Cerebellar cortex (tissue), 1 donor: ENCODE data around the gene HSF4.
A peak's percentile ranks its signal among the peaks of the same experiment; 100 is the strongest.
"Not testable (repeated sequence)": the region's sequence is repeated elsewhere in the genome, so short reads cannot be mapped to it uniquely, and the experiment has no call there.

Source experiments
- DNase-seq: peaks from one replicate; pipeline ENCODE4 v3.0.0-alpha.2; 2015; ENCODE audit warnings: low spot score

The HSF4 gene

GRCh38 chr16:67164599-67165061 is at the start of gene HSF4:
Gene HSF4, plus strand, starts transcription at chr16:67164745. Its CDS starts 67 bp downstream, at chr16:67164812.
- peak; percentile 66 for DNase-seq

DNA sequence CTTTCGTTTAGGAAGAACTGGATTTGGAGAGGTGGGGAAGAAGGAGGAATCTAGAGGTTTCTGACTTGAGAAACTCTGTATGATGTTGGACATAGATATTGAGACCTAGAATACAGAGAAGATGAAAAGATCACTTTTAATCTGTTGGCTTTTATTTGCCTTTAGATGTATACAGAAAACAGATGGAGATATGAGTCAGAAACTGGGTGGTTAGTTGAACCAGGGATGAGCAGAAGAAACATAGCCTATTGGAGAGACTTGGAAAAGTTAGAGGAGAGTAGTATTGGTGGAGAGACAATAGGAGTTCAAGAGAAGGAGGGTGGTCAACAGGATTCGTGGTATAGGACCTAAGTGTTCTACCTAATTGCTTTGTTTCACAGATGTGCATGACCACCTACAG is 49.8 kb upstream of the HSF4 start:
- no peak for DNase-seq

DNA sequence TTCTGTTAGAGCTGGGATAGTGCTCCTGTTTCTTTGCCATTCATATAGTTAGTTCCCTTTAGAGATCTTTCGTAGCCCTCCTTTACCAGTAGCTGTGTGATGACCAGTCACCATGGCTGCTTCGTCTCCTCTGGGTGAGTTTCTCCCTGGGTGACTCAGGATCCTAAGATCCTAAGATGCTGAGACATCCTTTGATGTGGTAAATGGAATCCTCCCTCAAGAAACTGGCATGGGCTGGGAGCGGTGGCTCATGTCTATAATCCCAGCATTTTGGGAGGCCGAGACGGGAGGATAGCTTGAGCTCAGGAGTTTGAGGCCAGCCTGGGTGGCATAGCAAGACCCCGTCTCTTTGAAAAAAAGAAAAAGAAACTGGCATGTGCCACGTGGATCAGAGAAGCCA is 48.9 kb upstream of the HSF4 start:
- no peak for DNase-seq

DNA sequence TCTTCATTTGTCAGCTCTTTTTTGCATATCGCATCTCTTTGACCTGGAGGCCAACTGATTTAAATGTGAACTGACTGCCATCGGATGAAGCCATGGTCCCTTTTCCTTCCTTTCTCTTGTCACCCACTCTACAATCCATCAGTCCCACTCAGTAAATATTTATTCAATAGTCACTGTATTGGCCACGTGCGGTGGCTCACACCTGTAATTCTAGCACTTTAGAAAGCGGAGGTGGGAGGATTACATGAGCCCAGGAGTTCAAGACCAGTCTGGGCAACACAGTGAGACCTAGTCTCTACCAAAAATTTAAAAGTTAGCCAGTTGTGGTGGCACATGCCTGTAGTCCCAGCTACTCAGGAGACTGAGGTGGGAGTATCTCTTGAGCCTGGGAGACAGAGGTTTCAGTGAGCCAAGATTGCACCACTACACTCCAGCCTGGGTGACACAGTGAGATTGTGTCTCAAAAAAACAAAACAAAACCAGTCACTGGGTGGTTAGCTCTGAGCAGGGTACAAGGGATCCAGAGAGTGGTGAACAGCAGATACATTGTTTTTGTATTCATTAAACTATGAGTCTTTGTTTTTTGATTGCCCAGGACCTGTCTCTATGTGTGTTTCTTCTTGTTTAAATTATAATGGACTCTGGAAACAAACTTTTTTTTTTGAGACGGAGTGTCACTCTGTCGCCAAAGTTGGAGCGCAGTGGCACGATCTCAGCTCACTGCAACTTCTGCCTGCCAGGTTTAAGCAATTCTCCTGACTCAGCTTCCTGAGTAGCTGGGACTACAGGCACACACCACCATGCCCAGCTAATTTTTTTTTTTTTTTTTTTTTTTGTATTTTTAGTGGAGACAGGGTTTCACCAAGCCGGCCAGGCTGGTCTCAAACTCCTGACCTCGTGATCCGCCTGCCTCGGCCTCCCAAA is 47.9 kb upstream of the HSF4 start:
- DNase-seq, result no peak

DNA sequence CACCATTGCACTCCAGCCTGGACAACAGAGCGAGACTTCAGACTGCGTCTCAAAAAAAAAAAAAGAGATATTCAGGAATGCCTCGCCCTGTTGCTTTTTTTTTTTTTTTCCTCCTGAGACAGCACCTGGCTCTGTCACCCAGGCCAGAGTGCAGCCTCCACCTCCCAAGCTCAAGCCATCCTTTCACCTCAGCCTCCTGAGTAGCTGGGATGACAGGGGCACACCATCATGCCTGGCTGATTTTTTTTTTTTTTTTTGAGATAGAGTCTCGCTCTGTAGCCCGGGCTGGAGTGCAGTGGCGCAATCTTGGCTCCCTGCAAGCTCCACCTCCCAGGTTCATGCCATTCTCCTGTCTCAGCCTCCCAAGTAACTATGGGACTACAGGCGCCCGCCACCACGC is 46.8 kb upstream of the HSF4 start:
- DNase-seq, result no peak

DNA sequence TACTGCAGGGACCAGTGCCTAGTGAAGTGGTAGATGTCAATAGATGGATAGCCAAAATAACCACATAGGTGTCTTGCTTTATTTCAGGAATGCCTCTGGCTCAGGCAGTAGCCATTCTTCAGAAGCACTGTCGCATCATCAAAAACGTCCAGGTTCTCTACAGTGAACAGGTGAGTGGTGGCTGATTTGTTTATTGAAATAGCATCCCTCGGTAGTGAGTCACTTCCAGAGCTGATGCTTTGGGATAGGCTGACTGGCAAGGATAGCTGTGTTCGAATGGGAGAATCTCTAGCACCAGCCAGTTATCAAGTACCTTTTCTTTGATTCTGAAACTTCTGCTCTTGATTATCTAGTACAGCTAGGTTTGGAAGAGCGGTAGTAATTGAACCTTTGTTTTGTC is 44.5 kb upstream of the HSF4 start:
- no peak for DNase-seq

DNA sequence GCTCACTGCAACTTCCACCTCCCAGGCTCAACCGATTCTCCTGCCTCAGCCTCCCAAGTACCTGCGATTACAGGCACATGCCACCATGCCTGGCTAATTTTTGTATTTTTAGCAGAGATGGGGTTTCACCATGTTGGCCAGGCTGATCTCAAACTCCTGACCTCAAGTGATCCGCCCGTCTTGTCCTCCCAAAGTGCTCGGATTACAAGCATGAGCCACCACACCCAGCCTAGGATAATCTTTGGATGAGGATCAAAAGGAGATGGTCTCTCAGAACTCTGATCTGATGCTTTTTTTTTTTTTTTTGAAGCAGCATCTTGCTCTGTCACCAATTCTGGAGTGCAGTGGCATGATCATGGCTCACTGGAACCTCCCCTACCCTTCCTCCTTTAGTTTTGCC is 41.7 kb upstream of the HSF4 start:
- not testable (repeated sequence) for DNase-seq

- DNase-seq, result no peak
Observed at GRCh38 chr16:67128417-67128816, 36.1 kb upstream of the HSF4 start.

GRCh38 chr16:67128887-67129286 is 35.7 kb upstream of the HSF4 start:
- DNase-seq, result no peak

DNA sequence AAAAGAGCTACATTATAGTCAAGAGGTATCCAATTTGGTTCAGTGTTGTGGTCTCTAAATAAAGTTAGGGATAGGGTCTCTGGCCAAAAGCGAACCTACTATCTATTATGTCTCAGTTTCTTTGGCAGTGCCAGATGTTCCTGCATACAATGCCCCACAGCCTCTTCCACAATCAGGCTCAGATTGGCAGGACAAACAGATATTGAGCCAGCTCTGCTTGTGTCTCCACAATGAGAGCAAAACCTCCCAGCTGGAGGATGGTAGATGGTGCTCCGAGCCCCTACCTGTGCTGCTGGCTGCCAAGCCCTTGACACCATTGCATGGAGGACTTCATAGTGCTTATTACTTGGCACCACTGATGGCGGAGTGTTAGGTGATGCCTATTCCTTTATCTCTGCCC is 35.1 kb upstream of the HSF4 start:
- no peak for DNase-seq

DNA sequence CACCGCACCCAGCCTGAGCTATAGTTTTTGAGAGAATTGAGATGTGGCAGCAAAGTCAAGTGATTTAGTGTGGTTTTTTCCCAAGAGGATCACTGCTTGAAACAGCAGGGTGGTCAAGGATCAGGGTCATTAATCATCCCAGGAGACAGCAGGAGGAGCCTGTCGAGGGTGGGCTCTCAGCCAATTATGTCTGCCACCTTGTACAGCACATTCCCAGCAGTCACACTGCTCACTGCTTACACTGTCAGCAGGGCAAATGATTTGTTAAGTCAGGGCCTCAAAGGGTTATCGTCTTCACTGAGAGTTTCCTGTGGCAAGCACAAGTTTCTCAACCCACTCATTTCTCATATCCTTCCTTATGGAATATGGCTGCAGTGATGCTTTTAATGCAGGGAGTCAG is 26.9 kb upstream of the HSF4 start:
- no peak for DNase-seq

DNA sequence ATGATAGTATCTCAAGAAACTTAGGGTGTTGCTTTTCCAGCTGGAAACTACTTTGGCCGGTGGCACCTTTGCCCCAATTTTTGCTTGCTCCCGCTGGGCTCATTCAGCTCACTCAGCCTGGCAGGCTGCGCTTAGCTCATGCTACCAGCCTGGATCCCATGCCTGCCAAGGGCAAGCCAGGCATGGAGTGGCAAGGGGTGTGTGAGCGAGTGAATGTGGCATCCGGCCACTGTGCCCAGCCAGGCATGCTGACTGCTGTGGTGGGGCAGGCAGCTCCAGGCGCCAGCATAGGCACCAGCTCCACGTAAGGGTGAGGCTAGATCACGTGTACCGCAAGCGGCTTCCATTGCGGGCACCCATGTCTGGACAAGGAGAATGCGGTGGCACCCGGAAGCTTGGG is 23.2 kb upstream of the HSF4 start:
- no peak for DNase-seq

- DNase-seq, result no peak
Observed at GRCh38 chr16:67142342-67142741, 22.2 kb upstream of the HSF4 start.

DNA sequence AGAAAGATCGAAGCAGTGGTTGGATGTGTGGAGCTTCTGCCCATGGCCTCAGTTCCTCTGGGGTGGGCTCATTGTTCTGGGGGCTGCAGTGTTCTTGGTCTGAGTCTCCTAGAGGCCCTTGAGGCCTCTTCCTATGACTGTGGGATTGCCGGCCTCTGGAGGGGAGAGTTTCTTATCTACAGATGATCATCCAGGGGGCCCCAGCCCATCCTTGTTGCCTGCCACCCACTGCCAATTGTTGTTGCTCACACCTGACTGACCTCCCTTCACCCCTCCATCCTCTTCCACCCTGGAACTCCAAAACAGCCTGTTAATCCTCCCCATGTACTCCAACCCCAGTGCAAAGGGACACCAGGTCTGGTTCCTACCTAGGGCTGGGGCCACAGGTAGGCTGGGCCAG is 19.6 kb upstream of the HSF4 start:
- no peak for DNase-seq

- no peak for DNase-seq
Observed at GRCh38 chr16:67145746-67146145, 18.8 kb upstream of the HSF4 start.

- no peak for DNase-seq
Observed at GRCh38 chr16:67146523-67147357, 17.8 kb upstream of the HSF4 start.

DNA sequence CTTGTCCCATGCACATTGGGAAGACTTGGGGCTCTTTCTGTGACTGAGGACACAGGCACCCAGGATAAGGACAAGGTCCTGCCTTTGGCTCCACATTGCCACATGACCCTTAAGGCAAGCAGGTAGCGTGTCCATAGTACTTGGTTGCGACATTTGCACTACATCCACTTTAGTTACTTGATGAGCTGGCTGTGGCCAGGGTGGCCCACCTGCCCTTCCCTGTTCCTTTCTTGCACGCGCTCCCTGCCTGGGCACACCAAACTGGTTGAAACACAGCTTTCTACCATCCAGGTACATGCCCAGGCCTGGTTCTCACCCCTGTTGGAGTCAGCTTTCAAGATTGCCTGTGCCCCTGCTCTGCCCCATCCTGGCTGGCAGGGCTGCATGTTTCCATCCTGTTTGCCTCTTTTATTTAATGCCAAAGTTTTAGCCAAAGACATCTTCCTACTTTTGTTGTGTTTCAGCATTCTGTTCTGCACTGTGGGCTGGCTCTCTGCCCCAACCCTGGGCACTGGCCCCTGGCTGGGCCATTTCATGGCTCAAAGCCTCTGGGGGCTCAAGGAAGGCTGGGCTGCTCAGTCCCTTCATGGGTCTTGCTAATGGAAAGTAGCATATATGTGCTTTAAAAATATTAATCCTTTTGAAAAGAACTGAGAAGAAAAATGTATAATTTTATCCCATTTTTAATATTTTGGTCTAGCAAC is 17.0 kb upstream of the HSF4 start:
- DNase-seq, result no peak

DNA sequence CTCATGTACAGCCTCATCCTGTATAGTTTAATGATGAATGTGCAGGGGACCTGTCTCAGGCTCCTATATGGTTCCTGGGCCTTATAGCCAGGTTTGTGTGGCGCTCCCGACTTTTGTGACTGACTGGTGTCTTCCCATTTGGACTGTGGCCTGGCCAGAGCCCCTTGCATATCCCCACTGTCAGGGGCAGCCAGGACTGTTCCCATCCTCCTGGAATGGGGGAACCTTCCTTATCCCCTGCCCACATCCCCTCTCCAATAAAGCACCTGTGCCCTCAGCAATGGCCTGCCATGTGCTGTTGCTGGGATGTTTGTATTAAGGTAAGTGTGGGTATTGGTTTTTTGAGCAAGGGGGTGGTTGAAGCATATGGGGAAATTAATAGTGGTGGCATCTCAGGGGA is 16.3 kb upstream of the HSF4 start:
- no peak for DNase-seq

DNA sequence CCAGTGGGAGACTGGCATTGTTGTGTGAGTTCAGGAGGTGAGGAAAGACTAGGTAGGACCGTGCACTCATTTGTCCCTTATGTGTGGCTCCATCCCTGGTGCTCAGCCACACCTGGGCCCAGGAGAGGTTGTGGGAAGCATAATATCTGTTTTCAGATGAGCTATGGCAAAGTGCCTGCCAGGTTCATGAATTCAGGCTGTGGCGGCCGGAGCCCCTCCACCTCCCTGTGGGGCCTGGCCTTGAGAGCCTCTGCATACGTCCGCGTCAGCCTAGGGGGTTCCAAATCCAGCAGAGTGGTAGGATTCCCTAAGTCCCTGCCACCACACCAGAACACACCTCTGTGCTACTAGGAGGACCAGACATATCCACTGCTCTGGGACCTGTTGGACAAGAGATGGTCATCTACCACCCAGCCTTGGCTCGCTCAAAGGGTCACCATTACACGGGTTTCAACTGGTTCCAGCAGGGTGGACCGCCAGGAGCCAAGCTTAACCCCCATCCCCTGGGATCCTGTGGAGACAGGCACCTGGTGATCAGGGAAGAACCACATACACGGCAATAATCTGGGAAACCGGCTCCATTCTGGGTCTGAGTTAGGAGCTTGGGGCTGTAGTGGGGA is 15.8 kb upstream of the HSF4 start:
- DNase-seq, result no peak

DNA sequence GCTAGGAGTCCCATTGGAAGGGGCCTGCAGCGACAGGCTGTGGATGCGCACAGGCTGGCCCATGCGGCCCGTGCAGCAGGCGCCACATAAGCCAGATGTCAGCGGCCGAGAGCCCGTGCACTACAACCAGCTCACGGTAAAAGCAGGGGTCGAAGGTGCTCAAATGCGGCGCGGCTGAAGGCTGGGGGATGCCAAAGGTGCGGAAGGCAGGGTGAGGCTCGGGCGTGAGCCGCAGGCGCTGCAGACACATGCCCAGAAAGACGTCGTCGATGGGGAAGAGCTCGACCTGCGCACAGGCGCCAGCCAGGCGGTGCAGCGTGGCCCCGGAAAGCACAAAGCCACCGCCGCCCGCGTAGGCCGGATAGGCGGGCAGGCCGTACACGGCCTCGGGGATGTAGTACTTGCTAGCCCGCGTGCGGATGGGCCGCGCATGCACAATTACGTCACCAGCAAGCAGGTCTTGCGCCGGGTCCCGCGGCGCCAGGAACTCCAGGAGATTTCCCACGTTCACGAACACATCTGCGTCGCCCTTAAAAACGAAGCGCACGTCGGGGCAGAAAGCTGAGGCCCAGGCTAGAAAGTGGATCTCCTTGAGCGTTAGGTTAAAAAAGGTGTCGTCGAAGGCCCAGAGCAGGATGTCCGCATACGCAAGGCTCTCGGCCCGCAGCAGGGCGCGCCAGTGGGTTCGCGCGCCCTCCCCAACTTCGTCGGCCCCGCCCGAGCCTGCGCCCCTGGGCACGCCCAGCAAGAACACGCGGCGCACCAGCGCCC is 15.1 kb upstream of the HSF4 start:
- no peak for DNase-seq
